Neuronal stem cell (in vitro differentiated cells): ENCODE measurements around the gene HSPA2.

Source experiments
- DNase-seq: peaks from one replicate; pipeline ENCODE4 v3.0.0-alpha.2; 2013; ENCODE audit warnings: low spot score
- H2AFZ ChIP-seq: one replicate; pipeline ENCODE4 v1.6.1; 2013; ENCODE audit warnings: mild to moderate bottlenecking, low read length, inconsistent platforms
- H2AK5ac ChIP-seq: 2 replicates; pipeline ENCODE4 v1.6.1; 2013; ENCODE audit warnings: low read depth, mild to moderate bottlenecking, inconsistent platforms, low read length, moderate library complexity, mixed read lengths
- H2BK120ac ChIP-seq: 2 replicates; pipeline ENCODE4 v1.6.1; 2013; ENCODE audit warnings: low read depth, mild to moderate bottlenecking, inconsistent platforms, low read length, moderate library complexity, mixed read lengths
- H2BK12ac ChIP-seq: one replicate; pipeline ENCODE4 v1.6.1; 2013; ENCODE audit warnings: low read length, inconsistent platforms
- H2BK15ac ChIP-seq: 2 replicates; pipeline ENCODE4 v1.6.1; 2013; ENCODE audit warnings: mild to moderate bottlenecking, low read length, inconsistent platforms, mixed read lengths
- H2BK5ac ChIP-seq: one replicate; pipeline ENCODE4 v1.6.1; 2013; ENCODE audit warnings: inconsistent platforms, mild to moderate bottlenecking, low read length, moderate library complexity
- H3K14ac ChIP-seq: one replicate; pipeline ENCODE4 v1.6.1; 2013; ENCODE audit warnings: low read length, inconsistent platforms
- H3K18ac ChIP-seq: 2 replicates; pipeline ENCODE4 v1.6.1; 2013; ENCODE audit warnings: low read length, inconsistent platforms
- H3K23ac ChIP-seq: 2 replicates; pipeline ENCODE4 v1.6.1; 2013; ENCODE audit warnings: low read depth, mild to moderate bottlenecking, mixed read lengths, low read length, inconsistent platforms; ENCODE audit not compliant: poor library complexity
- H3K27ac ChIP-seq: replicated peaks from 3 replicates; pipeline ENCODE4 v1.5.1; 2013; ENCODE audit warnings: low read length, inconsistent platforms
- H3K27me3 ChIP-seq, 3 experiments: 2 replicates each; pipeline ENCODE4 v1.6.1; 2013; ENCODE audit warnings: low read length in 3 of 3, mild to moderate bottlenecking in 2 of 3, inconsistent platforms in 1 of 3, low read depth in 1 of 3, mixed read lengths in 1 of 3, moderate library complexity in 1 of 3; ENCODE audit not compliant: control insufficient read depth in 3 of 3, insufficient read depth in 3 of 3
- H3K36me3 ChIP-seq, 2 donors: replicated peaks in 1 of 2; 2 replicates each; pipeline ENCODE4 v1.6.1; 2013; ENCODE audit warnings: low read length in 2 of 2; ENCODE audit not compliant: control insufficient read depth in 2 of 2, insufficient read depth in 2 of 2
- H3K4ac ChIP-seq: 2 replicates; pipeline ENCODE4 v1.6.1; 2013; ENCODE audit warnings: inconsistent platforms, mild to moderate bottlenecking, low read length, moderate library complexity
- H3K4me1 ChIP-seq, 2 donors: 1 replicate in 1 of 2; 2 replicates in 1 of 2; pipeline ENCODE4 v1.6.1; 2013; ENCODE audit warnings: low read length in 2 of 2, low read depth in 1 of 2; ENCODE audit not compliant: control insufficient read depth in 2 of 2, insufficient read depth in 1 of 2
- H3K4me2 ChIP-seq: one replicate; pipeline ENCODE4 v1.6.1; 2013; ENCODE audit warnings: mild to moderate bottlenecking, low read length, inconsistent platforms; ENCODE audit not compliant: insufficient read depth, poor library complexity, severe bottlenecking
- H3K4me3 ChIP-seq, 2 donors: 2 replicates each; pipeline ENCODE4 v1.5.1; 2013; ENCODE audit warnings: low read length in 2 of 2, mild to moderate bottlenecking in 2 of 2, inconsistent platforms in 1 of 2, moderate library complexity in 1 of 2
- H3K79me1 ChIP-seq: one replicate; pipeline ENCODE4 v1.6.1; 2013; ENCODE audit warnings: low read depth, mild to moderate bottlenecking, inconsistent platforms, low read length, moderate library complexity
- H3K9ac ChIP-seq: one replicate; pipeline ENCODE4 v1.6.1; 2013; ENCODE audit warnings: mild to moderate bottlenecking, low read depth, low read length, inconsistent platforms; ENCODE audit not compliant: poor library complexity
- H3K9me3 ChIP-seq, 2 donors: replicated peaks in 1 of 2; 2 replicates each; pipeline versions ENCODE3 to v1.6.1; 2013; ENCODE audit warnings: low read length in 2 of 2, mild to moderate bottlenecking in 2 of 2, inconsistent platforms in 1 of 2, low read depth in 1 of 2, mixed read lengths in 1 of 2, moderate library complexity in 1 of 2; ENCODE audit not compliant: control insufficient read depth in 2 of 2, insufficient read depth in 1 of 2
- H4K8ac ChIP-seq: one replicate; pipeline ENCODE4 v1.6.1; 2013; ENCODE audit warnings: low read depth, mild to moderate bottlenecking, inconsistent platforms, low read length, moderate library complexity
- H4K91ac ChIP-seq: one replicate; pipeline ENCODE4 v1.6.1; 2013; ENCODE audit warnings: low read length, low read depth, mild to moderate bottlenecking, inconsistent platforms; ENCODE audit not compliant: poor library complexity
- WGBS, 2 donors: extraction: QIAGEN DNeasy Blood & Tissue Kit; methylation state at CpG; one replicate each; pipeline ENCODE4 v1.1.7; 2013; ENCODE audit warnings: missing lambda C conversion rate in 2 of 2, mixed read lengths in 1 of 2; ENCODE audit not compliant: insufficient read length in 2 of 2, insufficient replicate concordance in 1 of 2; ENCODE audit errors: extremely low coverage in 2 of 2; 5-methylcytosine and 5-hydroxymethylcytosine counted together

Gene HSPA2

DNA sequence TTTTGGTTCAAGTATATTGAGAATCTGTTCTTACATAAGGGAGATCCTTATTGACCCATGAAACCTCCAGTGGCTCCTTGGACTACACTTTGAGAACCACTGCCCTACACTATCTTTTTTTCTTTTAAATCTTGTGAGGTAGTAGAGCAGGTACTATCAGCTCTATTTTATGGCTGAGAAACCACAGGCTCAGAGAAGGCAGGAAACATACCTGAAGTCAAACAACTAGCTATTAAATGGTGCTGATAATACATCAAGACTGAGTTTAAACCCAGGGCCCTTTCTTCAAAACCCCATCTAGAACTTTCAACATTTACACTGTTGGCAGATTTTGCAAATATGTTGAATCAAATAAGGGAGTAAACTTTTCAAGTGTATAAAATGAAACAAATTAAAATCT is 43.8 kb upstream of the HSPA2 start:
- Histone ChIP-seq H2BK5ac (no peak overlapping the region), H2BK120ac (no peak overlapping the region), H3K9ac (no peak overlapping the region), H2BK15ac (no peak overlapping the region), H3K27ac (no peak overlapping the region), H2BK12ac (no peak overlapping the region), H3K9me3 (no peaks in the 10 kb centered on the region), H3K4me3 (no peak overlapping the region), H3K36me3 (peaks cover 0 to 36% of the 10 kb centered on the region in 2 donors), H2AFZ (no peak overlapping the region), H2AK5ac (no peak overlapping the region), H3K23ac (no peak overlapping the region), H3K4ac (no peak overlapping the region), H3K14ac (no peak overlapping the region), H4K8ac (no peak overlapping the region), H4K91ac (no peak overlapping the region), H3K4me1 (peaks cover 0 to 4% of the 10 kb centered on the region in 2 donors), H3K18ac (no peak overlapping the region), H3K79me1 (no peaks in the 10 kb centered on the region), H3K27me3 (no peaks in the 10 kb centered on the region), H3K4me2 (no peak overlapping the region)
- no peak for DNase-seq

DNA sequence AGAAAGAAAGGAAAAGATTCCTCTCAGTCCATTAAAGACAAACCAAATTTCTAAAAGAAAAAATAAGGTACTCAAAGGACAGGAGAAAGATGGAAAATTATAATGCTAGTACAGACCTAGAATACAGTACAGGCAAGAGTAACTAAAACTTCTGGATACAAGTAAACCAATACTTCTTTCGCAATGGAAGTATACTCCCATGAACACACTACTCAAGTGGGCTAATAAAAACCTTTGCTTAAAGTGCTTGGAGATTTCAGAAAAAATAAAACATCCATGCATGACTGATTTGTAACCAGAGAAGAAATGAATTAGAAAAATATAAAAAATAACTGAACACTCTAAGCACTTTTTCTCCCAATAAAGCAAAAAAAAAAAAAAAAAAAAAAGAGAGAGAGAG is 40.5 kb upstream of the HSPA2 start:
- H3K27ac ChIP-seq: no peak overlapping the region
- H3K4me1 ChIP-seq: peaks cover 6 to 13% of the 10 kb centered on the region in 2 donors
- no peak overlapping the region for H3K4ac ChIP-seq
- H3K9ac ChIP-seq: no peak overlapping the region
- no peaks in the 10 kb centered on the region for H3K79me1 ChIP-seq
- H3K23ac ChIP-seq: no peak overlapping the region
- no peak overlapping the region for H3K4me3 ChIP-seq
- no peak overlapping the region for H2BK5ac ChIP-seq
- no peak overlapping the region for H2BK120ac ChIP-seq
- H4K91ac ChIP-seq: no peak overlapping the region
- no CpG with 5 or more reads among the region's 1 CpG for WGBS, 2 donors
- no peak overlapping the region for H2AFZ ChIP-seq
- no peaks in the 10 kb centered on the region for H3K9me3 ChIP-seq
- H4K8ac ChIP-seq: no peak overlapping the region
- no peaks in the 10 kb centered on the region for H3K27me3 ChIP-seq
- no peak overlapping the region for H3K4me2 ChIP-seq
- DNase-seq: no peak
- H2BK15ac ChIP-seq: no peak overlapping the region
- no peak overlapping the region for H2AK5ac ChIP-seq
- H3K18ac ChIP-seq: no peak overlapping the region
- H2BK12ac ChIP-seq: no peak overlapping the region
- H3K36me3 ChIP-seq: peaks cover 0 to 25% of the 10 kb centered on the region in 2 donors
- H3K14ac ChIP-seq: no peak overlapping the region

DNA sequence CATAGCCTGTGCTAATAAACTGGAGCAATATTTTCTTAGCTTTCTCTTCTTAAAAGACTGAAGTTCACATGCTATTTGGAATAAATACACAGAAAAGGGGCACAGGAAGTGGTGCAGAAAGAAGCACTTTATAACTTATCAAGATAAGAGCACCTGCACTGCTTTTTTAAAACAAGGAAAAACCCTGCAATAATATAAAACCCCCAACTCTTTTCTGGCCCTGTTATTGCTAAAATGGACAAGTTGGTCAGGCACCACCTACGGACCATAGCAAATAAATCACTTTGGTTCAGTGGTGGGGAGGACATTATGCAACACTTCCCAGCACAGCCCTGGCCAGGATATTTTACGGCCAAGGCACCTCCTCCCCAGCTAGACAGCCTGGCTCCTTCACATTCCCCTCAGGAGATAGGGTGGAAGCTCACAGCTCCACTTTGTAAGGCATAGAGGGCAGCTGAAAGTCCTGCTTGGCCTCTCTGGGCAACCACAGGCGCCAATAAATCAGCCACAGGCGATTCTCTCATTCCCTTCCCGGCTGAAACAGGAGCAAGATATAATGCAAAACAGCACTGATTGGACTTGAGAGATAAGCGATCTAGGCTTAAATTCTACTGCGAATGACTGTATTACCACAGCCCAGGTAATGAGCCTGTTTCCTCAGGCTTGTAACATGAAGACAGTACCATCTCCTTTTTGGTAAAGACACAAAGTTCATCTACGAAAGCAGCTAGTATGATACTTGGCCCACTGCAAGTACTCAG is 39.0 kb upstream of the HSPA2 start:
- Histone ChIP-seq H4K91ac (no peak overlapping the region), H3K4me1 (peaks cover 8 to 17% of the 10 kb centered on the region in 2 donors), H2BK15ac (no peak overlapping the region), H2BK120ac (no peak overlapping the region), H3K4me2 (no peak overlapping the region), H4K8ac (no peak overlapping the region), H2BK12ac (no peak overlapping the region), H3K4me3 (peak overlapping the region in 1 of 2 donors; percentile 98), H2AK5ac (no peak overlapping the region), H2AFZ (no peak overlapping the region), H3K4ac (no peak overlapping the region), H3K27ac (no peak overlapping the region), H3K36me3 (peaks cover 0 to 20% of the 10 kb centered on the region in 2 donors), H3K9me3 (no peaks in the 10 kb centered on the region), H3K79me1 (no peaks in the 10 kb centered on the region), H3K23ac (no peak overlapping the region), H3K14ac (no peak overlapping the region), H3K27me3 (no peaks in the 10 kb centered on the region), H2BK5ac (no peak overlapping the region), H3K18ac (no peak overlapping the region), H3K9ac (no peak overlapping the region)
- WGBS, 2 donors: no CpG with 5 or more reads among the region's 8 CpGs
- no peak for DNase-seq

DNA sequence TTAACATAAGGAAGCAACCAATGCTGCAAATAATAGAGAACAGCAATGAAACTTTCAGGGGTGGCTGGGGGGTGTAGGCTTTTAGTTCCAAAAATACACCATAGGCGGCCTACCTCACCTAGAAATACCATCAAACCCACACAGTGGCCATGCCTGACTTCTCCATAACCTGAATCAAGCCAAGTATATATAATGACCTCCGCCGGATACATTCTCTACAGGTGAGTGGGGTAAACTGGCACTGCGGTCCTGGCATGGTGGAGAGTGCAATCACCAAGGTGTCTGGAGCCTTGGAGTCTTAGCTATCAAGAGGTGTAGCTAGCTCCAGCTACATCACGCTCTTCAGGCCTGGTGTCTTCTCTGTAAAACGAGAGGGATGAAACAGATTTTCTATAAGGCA is 38.1 kb upstream of the HSPA2 start:
- H2BK120ac ChIP-seq: no peak overlapping the region
- no peak overlapping the region for H3K18ac ChIP-seq
- H3K23ac ChIP-seq: no peak overlapping the region
- H3K36me3 ChIP-seq: peaks cover 0 to 16% of the 10 kb centered on the region in 2 donors
- no peak overlapping the region for H3K27ac ChIP-seq
- DNase-seq: no peak
- no peak overlapping the region for H3K14ac ChIP-seq
- H3K79me1 ChIP-seq: no peaks in the 10 kb centered on the region
- no peak overlapping the region for H4K91ac ChIP-seq
- no peak overlapping the region for H2BK12ac ChIP-seq
- H2BK15ac ChIP-seq: no peak overlapping the region
- H3K27me3 ChIP-seq: no peaks in the 10 kb centered on the region
- peak overlapping the region; percentile 90 for H3K4me2 ChIP-seq
- no peak overlapping the region for H2AK5ac ChIP-seq
- H3K4ac ChIP-seq: no peak overlapping the region
- WGBS, 2 donors: no CpG with 5 or more reads among the region's 6 CpGs
- no peak overlapping the region for H2BK5ac ChIP-seq
- no peaks in the 10 kb centered on the region for H3K9me3 ChIP-seq
- no peak overlapping the region for H3K9ac ChIP-seq
- H3K4me3 ChIP-seq: peak overlapping the region in 1 of 2 donors; percentile 98
- H4K8ac ChIP-seq: no peak overlapping the region
- peaks cover 9 to 23% of the 10 kb centered on the region in 2 donors for H3K4me1 ChIP-seq
- peak overlapping the region; percentile 98 for H2AFZ ChIP-seq
